NCI-H2107 treated with DMSO at 0.1 percent for 48 hours (cell line): ENCODE results near the gene RGR.

Experiments
- DNase-seq: peaks from one replicate; lab custom pipeline; 2025; ENCODE audit not compliant: unreplicated experiment; lab: John Stamatoyannopoulos, UW

The RGR gene

GRCh38 chr10:84293171-84293570, 48.3 kb downstream of the RGR start:
- no peak for DNase-seq

GRCh38 chr10:84293574-84294016, 48.7 kb downstream of the RGR start:
- DNase-seq: no peak

GRCh38 chr10:84294766-84295447, 50.1 kb downstream of the RGR start:
- DNase-seq: no peak

GRCh38 chr10:84296091-84296981, 51.5 kb downstream of the RGR start:
- DNase-seq: no peak

GRCh38 chr10:84298057-84298456, 53.2 kb downstream of the RGR start:
- DNase-seq: no peak

GRCh38 chr10:84302223-84302622, 57.4 kb downstream of the RGR start:
- DNase-seq: no peak

- DNase-seq: no peak
These were observed 62.0 kb downstream of the RGR start for GRCh38 chr10:84306751-84307384.

- no peak for DNase-seq
These were observed 63.2 kb downstream of the RGR start for GRCh38 chr10:84308021-84308420.

- DNase-seq: peak; percentile 54
These were observed 63.8 kb downstream of the RGR start for GRCh38 chr10:84308481-84309304.
